GM19467 (cell line): ENCODE data around the gene UBL7.

Source experiments
- ATAC-seq: cut with Tn5 transposase; IDR thresholded peaks from one replicate; pipeline ENCODE4 v1.9.1; 2021; ENCODE audit warnings: mild to moderate bottlenecking, moderate library complexity; ENCODE audit not compliant: unreplicated experiment

The UBL7 gene

GRCh38 chr15:74442063-74442462 lies 18.9 kb downstream of the UBL7 start:
- ATAC-seq, result no peak

GRCh38 chr15:74441248-74441941 lies 19.6 kb downstream of the UBL7 start:
- no peak for ATAC-seq

GRCh38 chr15:74438721-74439316 lies 22.1 kb downstream of the UBL7 start:
- no peak for ATAC-seq

- ATAC-seq, result no peak
Observed at GRCh38 chr15:74438206-74438605, 22.8 kb downstream of the UBL7 start.

- ATAC-seq, result no peak
Observed at GRCh38 chr15:74434263-74435136, 26.5 kb downstream of the UBL7 start.

GRCh38 chr15:74433592-74434262 lies 27.2 kb downstream of the UBL7 start, which contains the start of gene SEMA7A:
SEMA7A (minus strand) TSS chr15:74433958; CDS start chr15:74433918, 40 bp downstream.
- ATAC-seq, result peak; percentile 63

GRCh38 chr15:74432968-74433591 lies 27.9 kb downstream of the UBL7 start:
- ATAC-seq, result peak; percentile 11

GRCh38 chr15:74432271-74432967 lies 28.5 kb downstream of the UBL7 start:
- no peak for ATAC-seq

GRCh38 chr15:74431645-74432044 lies 29.3 kb downstream of the UBL7 start:
- ATAC-seq, result no peak

- ATAC-seq, result no peak
Observed at GRCh38 chr15:74431116-74431515, 29.8 kb downstream of the UBL7 start.

- no peak for ATAC-seq
Observed at GRCh38 chr15:74430510-74430951, 30.4 kb downstream of the UBL7 start.

- ATAC-seq, result no peak
Observed at GRCh38 chr15:74429781-74430400, 31.1 kb downstream of the UBL7 start.

GRCh38 chr15:74428970-74429780 lies 31.8 kb downstream of the UBL7 start:
- no peak for ATAC-seq

GRCh38 chr15:74428442-74428787 lies 32.5 kb downstream of the UBL7 start:
- ATAC-seq, result no peak

GRCh38 chr15:74427607-74428441 lies 33.1 kb downstream of the UBL7 start:
- no peak for ATAC-seq

GRCh38 chr15:74426404-74427281 lies 34.3 kb downstream of the UBL7 start:
- ATAC-seq, result no peak

- no peak for ATAC-seq
Observed at GRCh38 chr15:74425630-74426029, 35.3 kb downstream of the UBL7 start.
